DND-41 (cell line): ENCODE results near the gene RNF144A.
A peak's percentile ranks its signal among the peaks of the same experiment; 100 is the strongest.

Experiments
- ATAC-seq: fragments of 200-7000 bp; cut with Tn5 transposase; 3 replicates; pipeline ENCODE4 v1.9.1; 2021; ENCODE audit warnings: low read depth; ENCODE audit not compliant: insufficient read depth
- DNase-seq: peaks from one replicate; pipeline ENCODE4 v3.0.0-alpha.2; 2020
- H2AFZ ChIP-seq: 2 replicates; pipeline ENCODE4 v1.6.0; 2012; ENCODE audit warnings: low read depth, low read length
- H3K27ac ChIP-seq: 2 replicates; pipeline ENCODE4 v1.5.1; 2012; ENCODE audit warnings: low read length, inconsistent platforms
- H3K27me3 ChIP-seq: fragments of 200-600 bp; sonication (generic); 2 replicates; pipeline ENCODE4 v1.6.0; 2012; ENCODE audit warnings: low read length, mild to moderate bottlenecking, inconsistent platforms; ENCODE audit not compliant: insufficient read depth, poor library complexity
- H3K36me3 ChIP-seq: 2 replicates; pipeline ENCODE4 v1.5.1; 2012; ENCODE audit warnings: low read length, inconsistent platforms; ENCODE audit not compliant: insufficient read depth
- H3K4me1 ChIP-seq: 2 replicates; pipeline ENCODE4 v1.5.1; 2012; ENCODE audit warnings: mild to moderate bottlenecking, low read length; ENCODE audit not compliant: insufficient read depth
- H3K4me2 ChIP-seq: 2 replicates; pipeline ENCODE4 v1.6.0; 2012; ENCODE audit warnings: mild to moderate bottlenecking, moderate library complexity, low read length, inconsistent platforms; ENCODE audit not compliant: insufficient read depth
- H3K4me3 ChIP-seq, 2 experiments: fragments of 200-600 bp in 1 of 2; shearing (Covaris generic) in 1 of 2; 2 replicates each; pipeline ENCODE4 v1.5.1; 2012 to 2016; ENCODE audit warnings: inconsistent platforms in 2 of 2, low read length in 2 of 2, mild to moderate bottlenecking in 2 of 2, low read depth in 1 of 2, moderate library complexity in 1 of 2
- H3K79me2 ChIP-seq: 2 replicates; pipeline ENCODE4 v1.6.0; 2012; ENCODE audit warnings: low read length, inconsistent platforms; ENCODE audit not compliant: insufficient read depth
- H3K9ac ChIP-seq: 2 replicates; pipeline ENCODE4 v1.6.0; 2012; ENCODE audit warnings: low read depth, mild to moderate bottlenecking, inconsistent platforms, low read length, moderate library complexity
- H3K9me3 ChIP-seq: 2 replicates; pipeline ENCODE4 v1.5.1; 2012; ENCODE audit warnings: low read length, moderate library complexity, mild to moderate bottlenecking, inconsistent platforms; ENCODE audit not compliant: insufficient read depth, severe bottlenecking
- H4K20me1 ChIP-seq: 2 replicates; pipeline ENCODE4 v1.6.0; 2012; ENCODE audit warnings: low read length; ENCODE audit not compliant: insufficient read depth
- EZH2 ChIP-seq: IDR thresholded peaks from 3 replicates; pipeline ENCODE4 v1.6.1; 2012; ENCODE audit warnings: borderline replicate concordance, low read depth, mild to moderate bottlenecking, moderate library complexity, low read length, inconsistent platforms; ENCODE audit not compliant: severe bottlenecking
- TF ChIP-seq, protein P1 (sequence below): IDR thresholded peaks from 2 replicates; pipeline ENCODE4 v1.5.1; 2012; ENCODE audit warnings: borderline replicate concordance, low read length, moderate library complexity, mild to moderate bottlenecking; ENCODE audit not compliant: poor library complexity, severe bottlenecking; ENCODE audit errors: extremely low read depth

RNF144A gene

DNA sequence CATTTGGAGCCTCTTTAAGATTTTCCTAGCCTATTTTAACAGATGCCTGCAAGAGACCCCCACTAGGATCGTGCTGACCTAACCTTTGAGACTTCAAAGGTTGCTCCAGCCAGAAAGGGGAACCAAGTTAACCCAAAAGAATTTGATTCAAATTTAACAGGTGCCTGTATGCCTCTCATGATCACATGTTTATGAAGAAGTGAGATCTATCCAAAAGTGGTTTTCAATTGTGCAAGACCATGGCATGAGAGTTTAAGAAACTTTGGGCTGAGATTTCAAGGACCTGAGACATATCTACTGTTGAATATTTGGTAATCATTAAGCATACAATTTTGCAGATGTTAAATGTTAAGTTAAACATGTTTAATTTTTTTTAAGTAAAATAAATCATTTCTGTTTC, 40.9 kb upstream of the RNF144A start:
- no peak for DNase-seq

DNA sequence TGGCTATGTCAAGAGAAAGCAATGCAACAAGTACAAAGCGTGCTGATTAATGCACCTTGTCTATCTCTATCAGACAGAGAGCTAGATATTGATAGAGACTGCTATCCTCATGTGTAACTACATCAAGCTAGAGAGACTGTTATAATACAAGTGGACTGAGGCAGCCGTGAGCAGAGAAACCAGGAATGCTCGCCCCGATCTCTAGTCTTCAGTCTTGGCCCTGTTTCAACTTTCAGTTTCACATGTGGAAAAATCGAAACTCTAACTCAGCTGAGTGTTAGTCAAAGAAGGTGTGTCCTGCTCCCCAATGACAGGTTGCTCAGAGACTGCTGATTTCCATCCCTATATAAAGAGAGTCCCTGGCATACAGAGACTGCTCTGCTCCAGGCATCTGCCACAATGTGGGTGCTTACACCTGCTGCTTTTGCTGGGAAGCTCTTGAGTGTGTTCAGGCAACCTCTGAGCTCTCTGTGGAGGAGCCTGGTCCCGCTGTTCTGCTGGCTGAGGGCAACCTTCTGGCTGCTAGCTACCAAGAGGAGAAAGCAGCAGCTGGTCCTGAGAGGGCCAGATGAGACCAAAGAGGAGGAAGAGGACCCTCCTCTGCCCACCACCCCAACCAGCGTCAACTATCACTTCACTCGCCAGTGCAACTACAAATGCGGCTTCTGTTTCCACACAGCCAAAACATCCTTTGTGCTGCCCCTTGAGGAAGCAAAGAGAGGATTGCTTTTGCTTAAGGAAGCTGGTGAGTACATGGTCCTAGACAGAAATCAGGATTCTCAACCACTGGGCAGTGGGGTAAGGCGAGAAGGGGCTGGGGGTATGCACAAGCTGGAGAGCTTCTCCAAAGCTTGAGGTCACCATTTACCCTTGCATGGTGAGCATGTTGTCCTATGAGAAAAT, 39.6 kb upstream of the RNF144A start, which contains the start of gene RSAD2:
Gene RSAD2 (plus strand): TSS at position 376 of the 903 bp plus-strand sequence. CDS start 24 bp downstream, at position 400.
- H3K9me3 ChIP-seq = peaks cover 6% of the 10 kb centered on the region
- H3K36me3 ChIP-seq = no peaks in the 10 kb centered on the region
- H3K4me1 ChIP-seq = peaks cover 79% of the 10 kb centered on the region
- peaks cover 30% of the 10 kb centered on the region for H3K79me2 ChIP-seq
- DNase-seq = peak; percentile 67
- H3K9ac ChIP-seq = peak within 1 kb of the TSS; percentile 55
- peak within 1 kb of the TSS; percentile 85 for H3K27ac ChIP-seq
- no peaks in the 10 kb centered on the region for H4K20me1 ChIP-seq
- peak; percentile 70 for ATAC-seq
- peak within 1 kb of the TSS; percentile 76 for H3K4me2 ChIP-seq
- H3K27me3 ChIP-seq = no peaks in the 10 kb centered on the region
- peak within 1 kb of the TSS; percentile 10 to 57; a peak in 3 of 4 replicates for H3K4me3 ChIP-seq
- no peak for TF ChIP-seq EZH2
- TF ChIP-seq, protein P1, sequence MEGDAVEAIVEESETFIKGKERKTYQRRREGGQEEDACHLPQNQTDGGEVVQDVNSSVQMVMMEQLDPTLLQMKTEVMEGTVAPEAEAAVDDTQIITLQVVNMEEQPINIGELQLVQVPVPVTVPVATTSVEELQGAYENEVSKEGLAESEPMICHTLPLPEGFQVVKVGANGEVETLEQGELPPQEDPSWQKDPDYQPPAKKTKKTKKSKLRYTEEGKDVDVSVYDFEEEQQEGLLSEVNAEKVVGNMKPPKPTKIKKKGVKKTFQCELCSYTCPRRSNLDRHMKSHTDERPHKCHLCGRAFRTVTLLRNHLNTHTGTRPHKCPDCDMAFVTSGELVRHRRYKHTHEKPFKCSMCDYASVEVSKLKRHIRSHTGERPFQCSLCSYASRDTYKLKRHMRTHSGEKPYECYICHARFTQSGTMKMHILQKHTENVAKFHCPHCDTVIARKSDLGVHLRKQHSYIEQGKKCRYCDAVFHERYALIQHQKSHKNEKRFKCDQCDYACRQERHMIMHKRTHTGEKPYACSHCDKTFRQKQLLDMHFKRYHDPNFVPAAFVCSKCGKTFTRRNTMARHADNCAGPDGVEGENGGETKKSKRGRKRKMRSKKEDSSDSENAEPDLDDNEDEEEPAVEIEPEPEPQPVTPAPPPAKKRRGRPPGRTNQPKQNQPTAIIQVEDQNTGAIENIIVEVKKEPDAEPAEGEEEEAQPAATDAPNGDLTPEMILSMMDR = peak; percentile 38
- peak within 1 kb of the TSS; percentile 67 for H2AFZ ChIP-seq

More for the DNA sequence above, 40.9 kb upstream of the RNF144A start:
- Histone ChIP-seq H3K27ac (peak overlapping the region; percentile 85), H3K9me3 (peaks cover 6% of the 10 kb centered on the region), H3K4me2 (peak overlapping the region; percentile 76), H4K20me1 (no peaks in the 10 kb centered on the region), H3K9ac (peak overlapping the region; percentile 55; the same call in 1 of the 2 replicates), H2AFZ (no peak overlapping the region), H3K79me2 (peaks cover 18% of the 10 kb centered on the region), H3K27me3 (no peaks in the 10 kb centered on the region), H3K36me3 (no peaks in the 10 kb centered on the region), H3K4me3 (peak overlapping the region in 1 of 2 experiments; percentile 57; a peak in 1 of 4 replicates), H3K4me1 (peaks cover 71% of the 10 kb centered on the region)
- ATAC-seq = no peak
- no peak for TF ChIP-seq EZH2
- TF ChIP-seq, protein P1 = no peak

DNA sequence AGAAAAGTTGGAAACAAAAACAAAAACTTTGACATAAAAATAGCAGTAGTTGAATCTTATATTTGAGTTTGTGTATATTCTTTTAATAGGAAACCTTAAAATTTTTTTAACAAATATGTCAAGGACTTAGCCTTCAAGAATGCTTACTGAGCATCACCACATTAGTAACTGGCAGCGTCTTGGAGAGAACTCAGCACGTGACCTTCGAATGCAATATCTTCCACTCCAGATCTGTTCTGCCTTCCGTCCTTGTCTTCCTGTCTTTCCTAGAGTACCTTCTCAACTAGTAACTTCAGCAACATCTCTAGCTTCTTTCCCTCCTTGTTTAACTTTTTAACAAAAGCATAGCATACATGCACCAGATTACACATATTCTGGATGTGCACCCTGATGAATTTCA, 38.7 kb upstream of the RNF144A start:
- Histone ChIP-seq H3K4me1 (peaks cover 74% of the 10 kb centered on the region), H3K79me2 (peaks cover 33% of the 10 kb centered on the region), H3K4me3 (peak overlapping the region in 1 of 2 experiments; percentile 57; a peak in 2 of 4 replicates), H3K4me2 (peak overlapping the region; percentile 76), H3K9me3 (peaks cover 6% of the 10 kb centered on the region), H3K36me3 (no peaks in the 10 kb centered on the region), H3K27me3 (no peaks in the 10 kb centered on the region), H3K9ac (peak overlapping the region; percentile 55), H3K27ac (peak overlapping the region; percentile 85), H2AFZ (no peak overlapping the region), H4K20me1 (no peaks in the 10 kb centered on the region)
- TF ChIP-seq, protein P1 = no peak
- TF ChIP-seq EZH2 = no peak
- DNase-seq (no peak), ATAC-seq (no peak)
